Myocyte (in vitro differentiated cells): ENCODE results near the gene CNIH3. TPM values are rescaled to one million over a fixed set of nuclear protein-coding genes. Genes with fewer than 3 reads are reported as not detected.

ENCODE experiments used
- DNase-seq: peaks from one replicate; pipeline ENCODE4 v3.0.0-alpha.2; 2012; ENCODE audit warnings: low read depth
- total RNA-seq: library from RNA; depleted of rRNA; stranded (reverse); fragments of >200 nt; gene quantifications from 2 replicates; pipeline ENCODE4 v1.2.3, GENCODE V29; 2014

The CNIH3 gene
- total RNA-seq, 1 donor from 2014 or later: 6.3 TPM

- DNase-seq: no peak
These were observed 102.4 kb downstream of the CNIH3 start for GRCh38 chr1:224718470-224719053.

GRCh38 chr1:224719716-224720115 lies 103.6 kb downstream of the CNIH3 start:
- no peak for DNase-seq

- no peak for DNase-seq
These were observed 104.1 kb downstream of the CNIH3 start for GRCh38 chr1:224720216-224720615.

GRCh38 chr1:224721000-224721399 lies 104.9 kb downstream of the CNIH3 start:
- DNase-seq: no peak

GRCh38 chr1:224722838-224723237 lies 106.7 kb downstream of the CNIH3 start:
- no peak for DNase-seq

GRCh38 chr1:224724566-224724965 lies 108.4 kb downstream of the CNIH3 start:
- no peak for DNase-seq

- DNase-seq: peak; percentile 87
These were observed 110.5 kb downstream of the CNIH3 start for GRCh38 chr1:224726441-224727182.

GRCh38 chr1:224727351-224728289 lies 111.5 kb downstream of the CNIH3 start:
- DNase-seq: no peak

- no peak for DNase-seq
These were observed 114.4 kb downstream of the CNIH3 start for GRCh38 chr1:224730540-224730939.

GRCh38 chr1:224730965-224731364 lies 114.8 kb downstream of the CNIH3 start:
- no peak for DNase-seq

GRCh38 chr1:224731633-224732032 lies 115.5 kb downstream of the CNIH3 start:
- no peak for DNase-seq

GRCh38 chr1:224732377-224733026 lies 116.4 kb downstream of the CNIH3 start:
- DNase-seq: no peak

GRCh38 chr1:224733027-224733911 lies 117.2 kb downstream of the CNIH3 start:
- peak; percentile 87 for DNase-seq

- no peak for DNase-seq
These were observed 118.3 kb downstream of the CNIH3 start for GRCh38 chr1:224734261-224734935.

- DNase-seq: no peak
These were observed 119.0 kb downstream of the CNIH3 start for GRCh38 chr1:224735159-224735558.

- DNase-seq: no peak
These were observed 120.7 kb downstream of the CNIH3 start for GRCh38 chr1:224736619-224737352.

GRCh38 chr1:224737353-224737727 lies 121.2 kb downstream of the CNIH3 start:
- DNase-seq: no peak

GRCh38 chr1:224739303-224739996 lies 123.3 kb downstream of the CNIH3 start:
- no peak for DNase-seq
